HepG2 (cell line): ENCODE data around the gene SYNGR2. TPM values are rescaled to one million over a fixed set of nuclear protein-coding genes. Genes with fewer than 3 reads are reported as not detected.
A peak's percentile ranks its signal among the peaks of the same experiment; 100 is the strongest.

Experiments
- ATAC-seq: fragments of 200-7000 bp; cut with Tn5 transposase; 3 replicates; pipeline ENCODE4 v1.9.1; 2020; ENCODE audit warnings: mild to moderate bottlenecking, moderate library complexity
- BruUV-seq: library from RNA; stranded (reverse); fragments of 400-500 nt; replicated peaks from 2 replicates; lab custom pipeline; 2021; lab: Mats Ljungman, UMichigan
- CTCF ChIA-PET: fragments of 300-600 bp; formaldehyde crosslinking; extraction: SDS; loops from one replicate; lab custom pipeline; 2021; ENCODE audit warnings: low total read pairs, inconsistent platforms, low intra/inter-chr PET ratio; lab: Yijun Ruan, JAX
- POLR2A ChIA-PET: fragments of 350-600 bp; sonication (Branson Sonifier 250); formaldehyde crosslinking; loops from one replicate; lab custom pipeline; 2020; ENCODE audit warnings: antibody characterized with exemption, inconsistent platforms; lab: Yijun Ruan, JAX
- DNase-seq: peaks from one replicate; pipeline ENCODE4 v3.0.0-alpha.2; 2015; ENCODE audit warnings: low spot score
- FAIRE-seq: peaks from 3 replicates; lab custom pipeline; 2011; peaks lifted over from hg19 to GRCh38; lab: Jason Lieb, UNC
- H2AFZ ChIP-seq: one replicate; pipeline ENCODE4 v1.6.1; 2011; ENCODE audit warnings: low read length, inconsistent platforms
- H3K27ac ChIP-seq: fragments of 300-600 bp; 3 replicates; pipeline ENCODE4 v1.8.0; 2011; ENCODE audit warnings: mixed run types, mild to moderate bottlenecking, mixed read lengths, low read length, inconsistent platforms; ENCODE audit not compliant: insufficient read depth; ENCODE audit errors: extremely low read length
- H3K27me3 ChIP-seq, 2 experiments: fragments of 200-600 bp in 1 of 2; 2 replicates in 1 of 2; 3 replicates in 1 of 2; pipeline versions ENCODE4 v1.6.0 to v1.8.0; 2011; ENCODE audit warnings: low read length in 2 of 2, mild to moderate bottlenecking in 2 of 2, moderate library complexity in 2 of 2, inconsistent platforms in 1 of 2; ENCODE audit not compliant: insufficient read depth in 2 of 2, control insufficient read depth in 1 of 2
- H3K36me3 ChIP-seq, 2 experiments: fragments of 200-600 bp in 1 of 2; replicated peaks in 1 of 2; 2 replicates in 1 of 2; 3 replicates in 1 of 2; pipeline versions ENCODE4 v1.5.1 to v1.8.0; 2011; ENCODE audit warnings: low read length in 2 of 2, inconsistent platforms in 1 of 2; ENCODE audit not compliant: insufficient read depth in 2 of 2, control insufficient read depth in 1 of 2
- H3K4me1 ChIP-seq: 2 replicates; pipeline ENCODE4 v1.5.1; 2012; ENCODE audit warnings: low read length, inconsistent platforms; ENCODE audit not compliant: insufficient read depth
- H3K4me2 ChIP-seq: 2 replicates; pipeline ENCODE4 v1.6.0; 2011; ENCODE audit warnings: low read depth, low read length, inconsistent platforms
- H3K4me3 ChIP-seq, 3 experiments: fragments of 200-600 bp in 1 of 3; sonication (generic), shearing (Covaris generic) in 1 of 3; replicated peaks in 1 of 3; 2 replicates each; pipeline ENCODE4 v1.5.1; 2011 to 2016; ENCODE audit warnings: low read length in 3 of 3, inconsistent platforms in 2 of 3, low read depth in 2 of 3, mild to moderate bottlenecking in 2 of 3, control low read depth in 1 of 3, mixed read lengths in 1 of 3; ENCODE audit not compliant: insufficient read depth in 1 of 3
- H3K79me2 ChIP-seq: one replicate; pipeline ENCODE4 v1.6.1; 2011; ENCODE audit warnings: low read length, inconsistent platforms; ENCODE audit not compliant: insufficient read depth
- H3K9ac ChIP-seq: 2 replicates; pipeline ENCODE4 v1.6.0; 2011; ENCODE audit warnings: mild to moderate bottlenecking, low read depth, low read length, inconsistent platforms; ENCODE audit not compliant: insufficient read depth
- H3K9me3 ChIP-seq: 2 replicates; pipeline ENCODE4 v1.5.1; 2012; ENCODE audit warnings: mild to moderate bottlenecking, low read length
- H4K20me1 ChIP-seq: 2 replicates; pipeline ENCODE4 v1.6.0; 2011; ENCODE audit warnings: inconsistent platforms, mild to moderate bottlenecking, low read length, moderate library complexity; ENCODE audit not compliant: insufficient read depth
- CBX2 ChIP-seq, 2 experiments: fragments of 200-600 bp in 1 of 2; sonication (generic); formaldehyde crosslinking in 1 of 2; IDR thresholded peaks; 2 replicates each; pipeline versions ENCODE4 v1.7.0 to v1.8.1; 2018 to 2022; ENCODE audit warnings: low read depth in 2 of 2, low read length in 1 of 2, mild to moderate bottlenecking in 1 of 2, missing genetic modification reagents in 1 of 2
- KAT8 ChIP-seq: IDR thresholded peaks from 2 replicates; pipeline ENCODE4 v1.6.1; 2016; ENCODE audit warnings: missing genetic modification reagents, missing compliant biosample characterization
- KMT2B ChIP-seq: IDR thresholded peaks from 2 replicates; pipeline ENCODE4 v1.6.1; 2016; ENCODE audit warnings: missing genetic modification reagents, missing compliant biosample characterization
- MED1 ChIP-seq: sonication (generic); formaldehyde crosslinking; IDR thresholded peaks from 2 replicates; pipeline ENCODE4 v1.4.0; 2020; ENCODE audit warnings: missing genetic modification reagents
- MED8 ChIP-seq: sonication (generic); formaldehyde crosslinking; IDR thresholded peaks from 2 replicates; pipeline ENCODE4 v1.8.1; 2023; ENCODE audit warnings: mild to moderate bottlenecking, missing genetic modification reagents; ENCODE audit not compliant: insufficient replicate concordance
- MZF1 ChIP-seq: sonication (generic); formaldehyde crosslinking; IDR thresholded peaks from 2 replicates; pipeline ENCODE4 v1.8.1; 2023; ENCODE audit warnings: mild to moderate bottlenecking, missing genetic modification reagents, borderline replicate concordance
- ZBTB3 ChIP-seq: sonication (generic); formaldehyde crosslinking; IDR thresholded peaks from 2 replicates; pipeline ENCODE4 v1.4.0; 2020; ENCODE audit warnings: low read depth, mild to moderate bottlenecking, moderate library complexity, missing genetic modification reagents, borderline replicate concordance
- ZFP41 ChIP-seq: sonication (generic); formaldehyde crosslinking; IDR thresholded peaks from 2 replicates; pipeline ENCODE4 v1.4.0; 2020; ENCODE audit warnings: mild to moderate bottlenecking, missing genetic modification reagents, borderline replicate concordance
- ZNF318 ChIP-seq: sonication (generic); formaldehyde crosslinking; IDR thresholded peaks from 2 replicates; pipeline ENCODE4 v1.4.0; 2020; ENCODE audit warnings: mild to moderate bottlenecking, missing genetic modification reagents
- ZNF367 ChIP-seq: sonication (generic); formaldehyde crosslinking; IDR thresholded peaks from 2 replicates; pipeline ENCODE4 v1.4.0; 2020; ENCODE audit warnings: missing genetic modification reagents, borderline replicate concordance
- ZNF597 ChIP-seq: sonication (generic); formaldehyde crosslinking; IDR thresholded peaks from 2 replicates; pipeline ENCODE4 v1.5.0; 2020; ENCODE audit warnings: missing genetic modification reagents
- ZNF709 ChIP-seq: sonication (generic); formaldehyde crosslinking; IDR thresholded peaks from 2 replicates; pipeline ENCODE4 v1.5.0; 2020; ENCODE audit warnings: mild to moderate bottlenecking, missing genetic modification reagents
- ZNF777 ChIP-seq: sonication (generic); formaldehyde crosslinking; IDR thresholded peaks from 2 replicates; pipeline ENCODE4 v1.4.0; 2020; ENCODE audit warnings: missing genetic modification reagents
- ZNF839 ChIP-seq: sonication (generic); formaldehyde crosslinking; IDR thresholded peaks from 2 replicates; pipeline ENCODE4 v1.4.0; 2020; ENCODE audit warnings: missing genetic modification reagents, mild to moderate bottlenecking, borderline replicate concordance
- WGBS: methylation state at CpG from one replicate; pipeline ENCODE4 v1.1.6; 2017; ENCODE audit warnings: low lambda C conversion rate; 5-methylcytosine and 5-hydroxymethylcytosine counted together
- in situ Hi-C: cut with HindIII; loops from 2 replicates; pipeline ENCODE4 v1.10.0; 2017; ENCODE audit warnings: low pct_unique_long_range_greater_than_20kb; ENCODE audit not compliant: extremely low pct_ligation_motif_present
- intact Hi-C: fragments of 100-400 bp; cut with micrococcal nuclease; formaldehyde crosslinking; loops from one replicate; pipeline ENCODE4 v1.10.0; 2022; ENCODE audit not compliant: unreplicated experiment
- polyA plus RNA-seq, 8 experiments: library from polyadenylated mRNA; depleted of rRNA in 3 of 8; stranded (reverse) in 7 of 8; unstranded in 1 of 8; fragments of >200 nt; fragmentation: Illumina TruSeq in 4 of 8; extraction: Trizol in 4 of 8; gene quantifications; 2 replicates each; pipeline versions ENCODE4 v1.2.1 to v1.2.3, GENCODE V29; 2011 to 2016; ENCODE audit warnings: low read depth in 4 of 8, missing spikeins in 1 of 8, mixed read lengths in 1 of 8; ENCODE audit not compliant: insufficient read depth in 1 of 8
- total RNA-seq, 5 experiments: library from RNA; depleted of rRNA; stranded (reverse); fragments of >200 nt; fragmentation: Illumina TruSeq; extraction: Trizol; gene quantifications; 2 replicates each; pipeline ENCODE4 v1.2.3, GENCODE V29; 2016; ENCODE audit warnings: low read depth in 1 of 5

The SYNGR2 gene
- total and polyA plus RNA-seq, 2 of the 13 experiments (the other 11 are each of a cell fraction or from before 2014, with no cell fraction given), result 46.7 to 170 TPM

DNA sequence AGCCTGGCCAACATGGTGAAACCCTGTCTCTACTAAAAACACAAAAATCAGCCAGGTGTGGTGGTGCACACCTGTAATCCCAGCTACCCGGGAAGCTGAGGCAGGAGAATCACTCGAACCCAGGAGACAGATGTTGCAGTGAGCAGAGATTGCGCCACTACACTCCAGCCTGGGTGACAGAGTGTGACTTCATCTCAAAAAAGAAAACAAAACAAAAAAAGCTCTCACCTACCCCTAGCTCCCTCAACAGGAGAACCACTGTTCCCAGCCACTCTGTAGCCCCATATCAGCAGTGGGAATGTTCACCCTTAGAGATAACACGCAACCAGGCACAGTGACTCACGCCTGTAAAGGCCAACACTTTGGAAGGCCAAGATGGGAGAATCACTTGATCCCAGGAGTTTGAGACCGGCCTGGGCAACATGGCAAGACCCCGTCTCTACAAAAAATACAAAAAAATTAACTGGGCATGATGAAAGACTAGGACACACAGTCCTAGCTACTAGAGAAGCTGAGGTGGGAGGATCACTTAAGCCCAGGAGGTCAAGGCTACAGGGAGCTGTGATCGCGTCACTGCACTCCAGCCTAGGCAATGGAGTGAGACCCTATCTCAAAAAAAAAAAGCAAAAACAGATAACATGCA lies 32.4 kb upstream of the SYNGR2 start:
- Histone ChIP-seq H4K20me1 (no peaks in the 10 kb centered on the region), H3K79me2 (no peaks in the 10 kb centered on the region), H3K9ac (no peak overlapping the region), H3K4me2 (peak overlapping the region; percentile 77), H2AFZ (no peak overlapping the region), H3K9me3 (no peaks in the 10 kb centered on the region), H3K4me1 (peaks cover 90% of the 10 kb centered on the region), H3K27ac (peak overlapping the region; percentile 25), H3K4me3 (no peak overlapping the region), H3K27me3 (no peaks in the 10 kb centered on the region), H3K36me3 (no peaks in the 10 kb centered on the region)
- WGBS, result 28% methylated on average over 9 of the region's 9 CpGs
- BruUV-seq, result no TSS peak
- peak; percentile 62 for DNase-seq
- in situ Hi-C loops, result no loop called here
- no peak for ATAC-seq
- ChIA-PET POLR2A (interaction anchor here (1.0 to 5.0 kb wide), 4 partner anchors 8 to 51 kb away, joined by 4 to 57 read pairs (median 10); partner anchors contain the start of genes AFMID, TK1 and TMC6), CTCF (interaction anchor here (2.3 kb wide), 1 partner anchor 19 kb away, joined by 11 read pairs; no protein-coding TSS in a partner anchor)
- FAIRE-seq, result peak; percentile 64
- intact Hi-C loops, result no loop called here
- TF ChIP-seq MED1 (CRISPR knock-in tag) (no peak), ZNF839 (CRISPR knock-in tag) (no peak), ZFP41 (CRISPR knock-in tag) (no peak), ZNF777 (CRISPR knock-in tag) (no peak), MZF1 (CRISPR knock-in tag) (no peak), ZNF318 (CRISPR knock-in tag) (no peak), MED8 (no peak), ZNF367 (CRISPR knock-in tag) (no peak), CBX2 (IDR thresholded peaks at IDR 0.05; ENCODE audit: low read depth, low read length) (no peak), CBX2 (CRISPR knock-in tag; IDR thresholded peaks at IDR 0.05; ENCODE audit: low read depth) (no peak), ZNF597 (CRISPR knock-in tag) (no peak), ZBTB3 (CRISPR knock-in tag) (no peak), KMT2B (CRISPR knock-in tag) (no peak), KAT8 (CRISPR knock-in tag) (no peak), ZNF709 (CRISPR knock-in tag) (no peak)
